H1 (cell line): ENCODE measurements around the gene ELOF1. TPM values are rescaled to one million over a fixed set of nuclear protein-coding genes. Genes with fewer than 3 reads are reported as not detected.

Source experiments
- ASH2L ChIP-seq: fragments of 200-600, 300-600 bp; sonication (generic); IDR thresholded peaks from one replicate; pipeline ENCODE4 v1.7.1; 2017; ENCODE audit warnings: low read length
- CHD2 ChIP-seq: IDR thresholded peaks from 2 replicates; pipeline ENCODE4 v1.6.1; 2012; ENCODE audit warnings: low read length, improper control_type of control experiment
- CHD7 ChIP-seq: fragments of 300-600 bp; sonication (generic); IDR thresholded peaks from 2 replicates; pipeline ENCODE4 v1.7.1; 2012; ENCODE audit warnings: low read length, moderate library complexity, mild to moderate bottlenecking, inconsistent platforms; ENCODE audit not compliant: insufficient replicate concordance
- MAFK ChIP-seq: IDR thresholded peaks from 2 replicates; pipeline ENCODE4 v1.6.1; 2012; ENCODE audit warnings: low read depth, mild to moderate bottlenecking, improper control_type of control experiment, low read length
- MAX ChIP-seq: IDR thresholded peaks from 2 replicates; pipeline ENCODE4 v1.6.1; 2012; ENCODE audit warnings: inconsistent platforms
- PHF8 ChIP-seq: fragments of 200-600 bp; sonication (generic); conservative IDR thresholded peaks from 2 replicates; pipeline ENCODE4 v1.7.1; 2012; ENCODE audit warnings: low read depth, mild to moderate bottlenecking, inconsistent platforms, low read length, moderate library complexity
- POLR2A ChIP-seq, 2 experiments: IDR thresholded peaks; 1 replicate in 1 of 2; 2 replicates in 1 of 2; pipeline ENCODE4 v1.6.1; 2011; ENCODE audit warnings: low read depth in 2 of 2, low read length in 2 of 2, mild to moderate bottlenecking in 2 of 2; ENCODE audit errors: control extremely low read depth in 1 of 2
- RAD21 ChIP-seq, 2 experiments: IDR thresholded peaks in 1 of 2; conservative IDR thresholded peaks in 1 of 2; 2 replicates each; pipeline ENCODE4 v1.6.1; 2011; ENCODE audit warnings: low read depth in 2 of 2, low read length in 2 of 2, improper control_type of control experiment in 1 of 2, inconsistent platforms in 1 of 2, mild to moderate bottlenecking in 1 of 2, moderate library complexity in 1 of 2
- SP1 ChIP-seq: IDR thresholded peaks from 2 replicates; pipeline ENCODE4 v1.6.1; 2011; ENCODE audit warnings: low read depth, low read length
- SUZ12 ChIP-seq: fragments of 200-600 bp; sonication (generic); IDR thresholded peaks from 2 replicates; pipeline ENCODE4 v1.6.1; 2012; ENCODE audit warnings: mild to moderate bottlenecking, inconsistent platforms, low read length, moderate library complexity, mixed read lengths
- TEAD4 ChIP-seq: IDR thresholded peaks from 2 replicates; pipeline ENCODE4 v1.6.1; 2012; ENCODE audit warnings: low read depth, low read length, inconsistent platforms, mixed read lengths
- polyA plus RNA-seq, 7 experiments: library from polyadenylated mRNA; depleted of rRNA in 3 of 7; stranded (reverse) in 5 of 7; unstranded in 2 of 7; fragments of >200 nt in 5 of 7; fragments of 200-250 nt in 2 of 7; gene quantifications; 1 replicate in 5 of 7; 2 replicates in 1 of 7; 4 replicates in 1 of 7; pipeline versions ENCODE4 v1.2.1 to v1.2.3, GENCODE V29; 2011 to 2013; ENCODE audit warnings: missing spikeins in 2 of 7, mixed read lengths in 2 of 7
- total RNA-seq: library from RNA; stranded (reverse); fragmentation: NEBNext Ultra II Directional; extraction: Animal tissue kit (Norgen Biotek cat#: 25700); gene quantifications from 2 replicates; pipeline ENCODE4 v1.2.1, GENCODE V29; 2021

The ELOF1 gene
- total and polyA plus RNA-seq, 2 of the 8 experiments (the other 6 are each of a cell fraction or from before 2014, with no cell fraction given): 84.2 to 101 TPM

GRCh38 chr19:11551603-11552235 lies 7.3 kb downstream of the ELOF1 start (continued):
- TF ChIP-seq PHF8: no peak
- no peak for TF ChIP-seq SP1
- TF ChIP-seq SUZ12: no peak
- peak; percentile 73 to 83 for TF ChIP-seq RAD21 (IDR thresholded peaks at IDR 0.05 in 1 of 2, conservative IDR thresholded peaks at IDR 0.05 in 1 of 2; ENCODE audit: low read depth in 2 of 2, low read length in 2 of 2)
- TF ChIP-seq ASH2L: no peak
- peak; percentile 24; the same call in 1 of the 2 replicates for TF ChIP-seq MAX
- no peak for TF ChIP-seq POLR2A (IDR thresholded peaks at IDR 0.05; ENCODE audit: control extremely low read depth in 1 of 2, low read depth in 2 of 2, low read length in 2 of 2)
- TF ChIP-seq CHD2: 0 out of 2 replicates have a peak, but pooled peaks have one; percentile 10
- TF ChIP-seq TEAD4: no peak
- TF ChIP-seq CHD7: no peak
- TF ChIP-seq MAFK: no peak
